SIG-M5 (cell line): Measurements from ENCODE around the gene ARHGEF39.
A peak's percentile ranks its signal among the peaks of the same experiment; 100 is the strongest.

Source experiments
- DNase-seq: peaks from one replicate; lab custom pipeline; 2025; lab: John Stamatoyannopoulos, UW

The ARHGEF39 gene

GRCh38 chr9:35664531-35665470 is at the start of gene ARHGEF39:
TSS of gene ARHGEF39 (minus strand) at chr9:35665195. CDS start at chr9:35665169, 26 bp downstream.
- peak; percentile 3 for DNase-seq

GRCh38 chr9:35714123-35714522 is 49.1 kb upstream of the ARHGEF39 start:
- no peak for DNase-seq

- no peak for DNase-seq
Measured at GRCh38 chr9:35713578-35713977, 48.6 kb upstream of the ARHGEF39 start.

GRCh38 chr9:35712762-35713400 is 47.9 kb upstream of the ARHGEF39 start:
- DNase-seq = no peak

GRCh38 chr9:35711501-35712428 is 46.8 kb upstream of the ARHGEF39 start:
- DNase-seq = no peak

GRCh38 chr9:35710818-35711500 is 46.0 kb upstream of the ARHGEF39 start:
- DNase-seq = no peak

GRCh38 chr9:35708146-35708545 is 43.2 kb upstream of the ARHGEF39 start:
- no peak for DNase-seq

GRCh38 chr9:35706951-35707350 is 42.0 kb upstream of the ARHGEF39 start:
- no peak for DNase-seq

GRCh38 chr9:35705836-35706430 is 40.9 kb upstream of the ARHGEF39 start:
- no peak for DNase-seq

GRCh38 chr9:35705372-35705771 is 40.4 kb upstream of the ARHGEF39 start:
- no peak for DNase-seq

GRCh38 chr9:35703906-35704672 is 39.1 kb upstream of the ARHGEF39 start:
- DNase-seq = no peak

GRCh38 chr9:35702696-35703095 is 37.7 kb upstream of the ARHGEF39 start:
- DNase-seq = no peak

GRCh38 chr9:35700942-35701341 is 35.9 kb upstream of the ARHGEF39 start:
- DNase-seq = no peak

GRCh38 chr9:35700031-35700430 is 35.0 kb upstream of the ARHGEF39 start:
- no peak for DNase-seq

GRCh38 chr9:35698231-35698630 is 33.2 kb upstream of the ARHGEF39 start:
- DNase-seq = no peak

GRCh38 chr9:35697486-35697885 is 32.5 kb upstream of the ARHGEF39 start:
- DNase-seq = no peak

GRCh38 chr9:35696520-35697215 is 31.7 kb upstream of the ARHGEF39 start:
- DNase-seq = no peak

- DNase-seq = no peak
Measured at GRCh38 chr9:35695943-35696401, 31.0 kb upstream of the ARHGEF39 start.

GRCh38 chr9:35691757-35692301 is 26.8 kb upstream of the ARHGEF39 start:
- no peak for DNase-seq
